Measurements from ENCODE around the gene MIR17HG.

DNA sequence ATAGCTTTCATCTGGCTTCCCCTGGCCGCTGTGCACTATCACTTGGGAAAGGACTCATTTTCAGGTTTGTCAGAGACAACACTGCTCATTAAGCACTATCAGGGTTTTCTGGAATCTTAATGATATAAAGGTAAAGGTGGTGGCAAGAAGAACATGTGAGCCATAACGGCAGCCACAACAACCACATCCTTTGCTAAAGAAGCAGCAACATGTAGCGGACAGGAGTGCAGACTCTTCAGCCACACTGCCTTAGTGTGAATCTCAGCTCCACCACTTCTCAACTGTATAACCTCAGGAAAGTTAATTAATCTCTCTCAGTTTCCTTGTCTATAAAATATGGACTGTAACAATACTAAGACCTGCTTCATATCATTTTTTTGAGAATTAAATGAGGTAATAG lies 24.1 kb upstream of the MIR17HG start:
- TF ChIP-seq, protein P1, sequence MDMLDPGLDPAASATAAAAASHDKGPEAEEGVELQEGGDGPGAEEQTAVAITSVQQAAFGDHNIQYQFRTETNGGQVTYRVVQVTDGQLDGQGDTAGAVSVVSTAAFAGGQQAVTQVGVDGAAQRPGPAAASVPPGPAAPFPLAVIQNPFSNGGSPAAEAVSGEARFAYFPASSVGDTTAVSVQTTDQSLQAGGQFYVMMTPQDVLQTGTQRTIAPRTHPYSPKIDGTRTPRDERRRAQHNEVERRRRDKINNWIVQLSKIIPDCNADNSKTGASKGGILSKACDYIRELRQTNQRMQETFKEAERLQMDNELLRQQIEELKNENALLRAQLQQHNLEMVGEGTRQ (IDR thresholded peaks at IDR 0.05; ENCODE audit: borderline replicate concordance, low read depth, low read length): no peak
- TF ChIP-seq JUND (IDR thresholded peaks at IDR 0.05) (no peak), NFIC (IDR thresholded peaks at IDR 0.05; ENCODE audit: borderline replicate concordance) (no peak), ELF1 (IDR thresholded peaks at IDR 0.05) (no peak), SIN3A (IDR thresholded peaks at IDR 0.05; ENCODE audit: borderline replicate concordance, low read depth, low read length) (no peak), EP300 (IDR thresholded peaks at IDR 0.05; ENCODE audit: borderline replicate concordance in 1 of 2, low read depth in 1 of 2, low read length in 1 of 2) (no peak), EZH2phosphoT487 (IDR thresholded peaks at IDR 0.05; ENCODE audit: borderline replicate concordance, low read depth) (no peak), TEAD4 (IDR thresholded peaks at IDR 0.05; ENCODE audit: borderline replicate concordance, insufficient read depth) (no peak)

Data from SK-N-SH (cell line).